ENCODE results near the gene COX8A. TPM values are rescaled to one million over a fixed set of nuclear protein-coding genes. Genes with fewer than 3 reads are reported as not detected.

Gene COX8A
- 625 to 1,017 TPM (median 974 TPM) in 5 replicates for total RNA-seq (2022; extraction: Qiagen RNA extraction; ENCODE audit: low read depth)

DNA sequence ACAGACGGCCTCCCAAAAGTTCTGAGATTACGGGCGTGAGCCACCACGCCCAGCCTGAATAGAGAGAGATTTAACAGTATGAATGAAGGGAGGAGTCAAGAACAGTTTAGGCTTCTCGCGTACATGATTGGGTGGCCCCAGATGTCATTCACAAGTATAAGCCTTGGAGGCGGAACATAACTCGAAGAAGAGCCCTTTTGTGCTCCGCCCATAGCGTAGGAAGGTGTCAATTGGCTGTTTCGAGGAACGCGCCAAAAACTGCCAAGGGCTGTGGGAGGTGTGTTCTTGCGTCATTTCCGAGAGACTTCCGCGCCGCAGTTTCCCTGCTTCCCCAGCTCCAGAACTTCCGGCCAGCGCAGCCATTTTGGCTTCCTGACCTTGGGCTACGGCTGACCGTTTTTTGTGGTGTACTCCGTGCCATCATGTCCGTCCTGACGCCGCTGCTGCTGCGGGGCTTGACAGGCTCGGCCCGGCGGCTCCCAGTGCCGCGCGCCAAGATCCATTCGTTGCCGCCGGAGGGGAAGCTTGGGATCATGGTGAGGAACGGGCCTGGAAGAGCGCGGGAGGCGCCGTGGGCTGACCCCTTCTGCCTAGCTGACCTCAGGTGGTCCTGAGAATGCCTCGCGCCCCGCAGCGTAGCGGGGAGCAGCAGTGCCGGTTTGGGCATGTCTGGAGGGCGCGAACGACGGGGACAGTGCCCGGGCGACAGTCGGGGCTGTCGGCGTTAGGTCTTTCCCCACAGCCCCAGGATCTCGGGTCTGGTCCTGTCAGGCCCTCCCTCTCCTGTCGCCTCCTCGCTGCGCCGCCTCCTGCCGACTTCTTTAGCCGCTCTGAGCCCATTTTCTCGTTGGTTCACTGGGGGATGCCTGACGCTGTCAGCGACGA is at the start of gene COX8A:
TSS of gene COX8A (plus strand) at position 362 of the 885 bp plus-strand sequence. CDS start at position 423, 61 bp downstream.

DNA sequence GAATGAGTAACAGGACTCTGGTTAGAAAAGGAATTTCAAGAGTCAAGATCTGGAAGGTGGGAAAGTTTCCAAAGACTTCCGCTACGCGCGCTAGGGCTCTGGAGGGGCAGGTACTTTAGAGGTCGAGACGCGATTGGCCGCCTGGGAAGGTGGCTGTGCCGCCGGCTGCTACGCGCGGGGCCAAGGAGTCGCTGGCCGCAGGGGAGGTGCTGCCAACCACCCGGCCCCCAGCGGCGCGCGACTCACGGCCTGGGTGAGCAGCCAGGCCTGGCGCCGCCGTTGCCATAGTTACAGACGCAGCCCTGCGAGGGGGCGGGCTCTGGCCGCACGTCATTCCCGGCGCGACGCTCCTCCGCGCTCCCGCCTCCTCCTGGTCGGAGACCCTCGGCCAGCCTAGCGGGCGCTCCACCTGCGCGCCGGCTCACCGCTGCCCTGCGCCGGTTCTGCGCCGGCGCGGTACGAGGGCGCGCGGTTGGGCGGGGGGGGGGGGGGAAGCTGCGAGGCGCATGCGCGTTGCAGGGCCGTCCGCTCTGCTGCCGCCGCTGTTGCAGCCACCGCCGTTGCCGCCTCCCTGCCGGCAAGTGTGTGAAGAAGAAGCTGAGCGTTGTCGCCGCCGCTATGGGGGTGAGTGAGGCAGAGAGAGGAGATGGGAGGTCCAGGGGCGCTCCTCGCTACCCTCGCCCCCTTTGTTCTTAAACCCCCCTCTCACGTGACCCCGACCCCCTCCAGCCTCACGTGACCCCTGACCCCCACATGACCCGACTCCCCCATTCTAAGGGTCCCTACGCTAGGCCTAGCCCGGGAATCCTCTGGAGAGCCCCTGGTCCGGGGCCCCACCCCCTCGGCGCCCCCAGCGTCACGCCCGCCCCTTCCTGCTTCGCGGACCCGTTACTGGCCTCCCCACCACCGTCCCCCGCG is 35.7 kb upstream of the COX8A start, which contains the start of gene NAA40:
TSS of gene NAA40 (plus strand) at position 524 of the 918 bp plus-strand sequence. CDS start at position 619, 95 bp downstream.

GRCh38 chr11:63986156-63986931 is 11.9 kb downstream of the COX8A start, which contains the start of gene OTUB1:
OTUB1 (plus strand) TSS chr11:63986438; CDS start chr11:63986457, 19 bp downstream.

Other genes starting within 250 kb of the COX8A start
- gene ZFTA, start 205.8 kb upstream of the COX8A start, total RNA-seq (2022; extraction: Qiagen RNA extraction; ENCODE audit: low read depth), result 4.8 to 7.6 TPM (median 7.3 TPM) in 5 replicates
- gene SPINDOC, start 161.2 kb upstream of the COX8A start, total RNA-seq (2022; extraction: Qiagen RNA extraction; ENCODE audit: low read depth), result 31.9 to 56.2 TPM (median 48.0 TPM) in 5 replicates
- gene MARK2, start 135.5 kb upstream of the COX8A start, total RNA-seq (2022; extraction: Qiagen RNA extraction; ENCODE audit: low read depth), result 22.3 to 26.1 TPM (median 23.8 TPM) in 5 replicates
- gene RCOR2, start 57.5 kb upstream of the COX8A start, total RNA-seq (2022; extraction: Qiagen RNA extraction; ENCODE audit: low read depth), result 0.90 to 1.3 TPM (median 0.97 TPM) in 5 replicates
- 14.7 to 18.4 TPM (median 15.6 TPM) in 5 replicates for gene NAA40, start 35.6 kb upstream of the COX8A start, total RNA-seq (2022; extraction: Qiagen RNA extraction; ENCODE audit: low read depth)
- 106 to 132 TPM (median 127 TPM) in 5 replicates for gene OTUB1, start 11.8 kb downstream of the COX8A start, total RNA-seq (2022; extraction: Qiagen RNA extraction; ENCODE audit: low read depth)
- gene FLRT1, start 61.3 kb downstream of the COX8A start, total RNA-seq (2022; extraction: Qiagen RNA extraction; ENCODE audit: low read depth), result 0.05 to 0.07 TPM (median 0.06 TPM) in 3 of 5 replicates, not detected in the others
- 8.8 to 17.0 TPM (median 12.8 TPM) in 5 replicates for gene MACROD1, start 191.5 kb downstream of the COX8A start, total RNA-seq (2022; extraction: Qiagen RNA extraction; ENCODE audit: low read depth)
- gene STIP1, start 211.6 kb downstream of the COX8A start, total RNA-seq (2022; extraction: Qiagen RNA extraction; ENCODE audit: low read depth), result 234 to 268 TPM (median 258 TPM) in 5 replicates
- gene FERMT3, start 232.1 kb downstream of the COX8A start, total RNA-seq (2022; extraction: Qiagen RNA extraction; ENCODE audit: low read depth), result 1.0 to 3.1 TPM (median 1.7 TPM) in 5 replicates

All from A549 treated with RU486 at 1 μM for 4 hours (cell line).